Measurements from ENCODE around the gene CIBAR2.
"Not testable (repeated sequence)": the region's sequence is repeated elsewhere in the genome, so short reads cannot be mapped to it uniquely, and the experiment has no call there.

The CIBAR2 gene

DNA sequence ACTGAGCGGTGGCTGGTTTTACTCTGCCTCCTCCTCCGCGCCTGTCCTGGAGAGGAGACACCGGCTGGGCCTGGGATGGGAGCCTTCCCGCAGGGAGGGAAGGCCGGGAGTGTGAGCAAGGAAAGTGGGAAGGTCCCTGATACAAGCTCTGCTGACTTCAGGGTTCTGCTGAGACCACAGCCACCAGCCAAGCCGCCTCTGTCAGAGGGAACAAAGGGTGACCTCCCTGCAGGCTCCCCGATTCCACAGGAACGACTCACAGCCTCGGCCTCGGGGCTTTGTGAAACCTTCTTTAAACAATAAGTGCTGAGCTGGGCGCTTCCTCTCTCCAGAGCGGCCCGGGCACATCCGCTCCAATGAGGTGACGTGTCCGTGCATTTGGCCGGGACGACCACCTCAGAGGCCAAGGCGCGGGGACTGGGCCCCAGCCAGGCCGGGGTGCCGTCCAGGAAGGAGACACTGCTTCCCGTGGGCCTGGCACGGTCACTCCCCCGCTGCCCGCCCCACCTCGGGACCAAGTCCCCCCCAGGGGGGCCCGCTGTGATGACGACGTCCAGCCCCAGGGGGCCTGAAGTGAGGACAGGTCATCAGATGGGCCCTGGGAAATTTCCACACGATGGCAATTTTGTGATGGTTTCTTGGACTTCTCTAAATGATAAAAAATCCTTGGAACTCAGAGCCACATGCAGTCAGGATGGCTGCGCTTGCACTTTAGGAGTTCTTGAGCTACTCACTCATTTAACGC is 11.8 kb upstream of the CIBAR2 start:
- H3K4me3 ChIP-seq (ENCODE audit: low read length) = no peak overlapping the region
- TF ChIP-seq, protein P1, sequence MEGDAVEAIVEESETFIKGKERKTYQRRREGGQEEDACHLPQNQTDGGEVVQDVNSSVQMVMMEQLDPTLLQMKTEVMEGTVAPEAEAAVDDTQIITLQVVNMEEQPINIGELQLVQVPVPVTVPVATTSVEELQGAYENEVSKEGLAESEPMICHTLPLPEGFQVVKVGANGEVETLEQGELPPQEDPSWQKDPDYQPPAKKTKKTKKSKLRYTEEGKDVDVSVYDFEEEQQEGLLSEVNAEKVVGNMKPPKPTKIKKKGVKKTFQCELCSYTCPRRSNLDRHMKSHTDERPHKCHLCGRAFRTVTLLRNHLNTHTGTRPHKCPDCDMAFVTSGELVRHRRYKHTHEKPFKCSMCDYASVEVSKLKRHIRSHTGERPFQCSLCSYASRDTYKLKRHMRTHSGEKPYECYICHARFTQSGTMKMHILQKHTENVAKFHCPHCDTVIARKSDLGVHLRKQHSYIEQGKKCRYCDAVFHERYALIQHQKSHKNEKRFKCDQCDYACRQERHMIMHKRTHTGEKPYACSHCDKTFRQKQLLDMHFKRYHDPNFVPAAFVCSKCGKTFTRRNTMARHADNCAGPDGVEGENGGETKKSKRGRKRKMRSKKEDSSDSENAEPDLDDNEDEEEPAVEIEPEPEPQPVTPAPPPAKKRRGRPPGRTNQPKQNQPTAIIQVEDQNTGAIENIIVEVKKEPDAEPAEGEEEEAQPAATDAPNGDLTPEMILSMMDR (conservative IDR thresholded peaks at IDR 0.05; ENCODE audit: low read depth, low read length) = no peak
- no peak for DNase-seq (ENCODE audit: low read depth)

DNA sequence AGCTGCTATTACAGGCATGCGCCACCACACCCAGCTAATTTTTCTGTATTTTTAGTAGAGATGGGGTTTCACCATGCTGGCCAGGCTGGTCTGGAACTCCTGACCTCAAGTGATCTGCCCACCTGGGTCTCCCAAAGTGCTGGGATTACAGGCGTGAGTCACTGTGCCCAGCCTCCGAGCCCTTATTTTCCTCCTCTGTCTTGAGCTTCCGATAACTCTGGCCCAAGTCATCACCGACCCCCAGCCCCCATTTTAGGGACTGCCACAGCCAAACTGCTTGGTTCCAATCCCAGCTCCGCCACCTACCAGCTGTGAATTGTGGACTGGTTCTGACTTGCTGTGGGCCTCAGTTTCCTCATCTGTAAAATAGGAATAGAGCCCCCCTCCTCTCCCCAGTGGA is 11.2 kb upstream of the CIBAR2 start:
- H3K4me3 ChIP-seq (ENCODE audit: low read length); DNase-seq (ENCODE audit: low read depth): not testable (repeated sequence)

DNA sequence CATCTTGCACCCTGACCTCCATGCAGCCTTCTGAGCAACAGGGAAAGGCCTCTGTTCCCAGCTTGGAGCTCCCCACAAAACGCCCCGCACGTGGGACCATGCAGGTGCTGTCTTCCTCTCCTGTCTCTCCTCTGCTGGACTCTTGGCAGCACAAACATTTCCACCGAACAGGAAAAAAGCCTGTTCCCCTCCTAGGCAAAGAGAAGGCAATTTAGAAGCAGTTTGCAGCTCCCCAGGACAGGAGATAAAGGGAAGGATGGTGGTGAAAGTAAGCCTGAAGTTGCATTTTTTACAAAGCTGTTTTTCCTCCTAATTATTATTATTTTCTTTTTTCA is 7.7 kb upstream of the CIBAR2 start:
- DNase-seq (ENCODE audit: low read depth) = no peak
- TF ChIP-seq, protein P1 (conservative IDR thresholded peaks at IDR 0.05; ENCODE audit: low read depth, low read length) = no peak
- no peak overlapping the region for H3K4me3 ChIP-seq (ENCODE audit: low read length)

DNA sequence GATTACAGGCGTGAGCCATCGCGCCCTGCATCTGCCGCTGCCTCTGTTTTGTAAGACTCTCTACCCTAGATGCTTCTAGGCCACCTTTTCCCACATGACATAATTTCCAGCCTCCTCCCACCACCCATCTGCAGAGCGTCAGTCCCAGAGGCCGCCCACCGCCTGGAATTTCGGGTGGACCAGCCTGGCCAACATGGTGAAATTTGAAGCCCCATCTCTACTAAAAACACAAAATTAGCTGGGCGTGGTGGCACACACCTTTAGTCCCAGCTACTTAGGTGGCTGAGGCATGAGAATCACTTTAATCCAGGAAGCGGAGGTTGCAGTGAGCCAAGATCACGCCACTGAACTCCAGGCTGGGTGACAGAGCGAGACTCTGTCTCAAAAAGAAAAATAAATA is 5.1 kb upstream of the CIBAR2 start:
- no peak overlapping the region for H3K4me3 ChIP-seq (ENCODE audit: low read length)

DNA sequence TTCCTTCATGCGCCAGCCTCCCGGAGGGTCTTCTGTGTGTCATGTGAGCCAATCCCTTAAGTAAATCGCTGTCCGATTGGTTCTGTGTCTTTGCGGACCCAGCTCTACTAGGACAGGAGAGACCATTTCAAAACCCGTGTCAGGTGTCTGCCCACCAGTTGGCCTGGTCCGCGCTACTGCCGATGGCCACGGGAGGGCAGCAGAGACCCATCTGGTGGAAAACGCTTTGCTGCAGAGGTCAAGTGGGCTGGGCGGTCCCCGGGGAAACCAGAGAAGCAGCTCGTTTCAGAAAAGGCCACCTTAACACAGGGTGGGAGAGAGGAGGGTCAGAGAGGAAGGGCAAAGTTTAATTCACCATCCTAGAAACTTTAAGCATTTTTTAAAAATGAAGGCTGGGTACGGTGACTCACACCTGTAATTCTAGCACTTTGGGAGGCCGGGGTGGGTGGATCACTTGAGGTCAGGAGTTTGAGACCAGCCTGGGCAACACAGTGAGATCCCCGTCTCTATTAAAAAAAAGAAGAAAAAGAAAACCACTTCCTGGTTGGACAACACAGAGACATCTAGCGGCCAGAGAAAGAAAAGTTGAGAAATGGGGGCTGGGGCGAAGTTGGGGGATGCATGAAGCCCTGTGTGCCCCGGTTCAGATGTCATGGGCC is 2.8 kb upstream of the CIBAR2 start:
- no peak overlapping the region for H3K4me3 ChIP-seq (ENCODE audit: low read length)
- DNase-seq (ENCODE audit: low read depth) = peak; percentile 34
- TF ChIP-seq, protein P1 (conservative IDR thresholded peaks at IDR 0.05; ENCODE audit: low read depth, low read length) = peak; percentile 99

More for the DNA sequence above, 5.1 kb upstream of the CIBAR2 start:
- TF ChIP-seq, protein P1 (conservative IDR thresholded peaks at IDR 0.05; ENCODE audit: low read depth, low read length) = no peak
- DNase-seq (ENCODE audit: low read depth) = no peak

DNA sequence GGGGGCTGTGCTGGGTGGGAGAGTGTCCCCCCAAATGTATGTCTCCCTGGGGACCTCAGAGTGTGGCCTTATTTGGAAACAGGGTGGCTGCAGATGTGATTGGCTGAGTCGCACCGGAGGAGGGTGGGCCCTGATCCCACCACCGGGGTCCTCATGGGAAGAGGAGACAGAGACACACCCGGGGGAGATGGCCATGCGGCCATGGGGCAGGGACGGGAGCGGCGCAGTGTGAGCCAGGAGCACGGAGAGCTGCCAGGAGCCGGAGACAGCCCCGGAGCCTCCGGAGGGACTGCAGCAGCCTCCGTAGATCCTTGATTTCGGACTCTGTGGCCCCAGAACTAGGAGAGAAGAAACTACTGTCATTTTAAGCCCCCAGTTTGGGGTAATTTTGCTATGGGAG is 1.6 kb upstream of the CIBAR2 start:
- H3K4me3 ChIP-seq (ENCODE audit: low read length) = no peak overlapping the region
- TF ChIP-seq, protein P1 (conservative IDR thresholded peaks at IDR 0.05; ENCODE audit: low read depth, low read length) = no peak
- DNase-seq (ENCODE audit: low read depth) = no peak

DNA sequence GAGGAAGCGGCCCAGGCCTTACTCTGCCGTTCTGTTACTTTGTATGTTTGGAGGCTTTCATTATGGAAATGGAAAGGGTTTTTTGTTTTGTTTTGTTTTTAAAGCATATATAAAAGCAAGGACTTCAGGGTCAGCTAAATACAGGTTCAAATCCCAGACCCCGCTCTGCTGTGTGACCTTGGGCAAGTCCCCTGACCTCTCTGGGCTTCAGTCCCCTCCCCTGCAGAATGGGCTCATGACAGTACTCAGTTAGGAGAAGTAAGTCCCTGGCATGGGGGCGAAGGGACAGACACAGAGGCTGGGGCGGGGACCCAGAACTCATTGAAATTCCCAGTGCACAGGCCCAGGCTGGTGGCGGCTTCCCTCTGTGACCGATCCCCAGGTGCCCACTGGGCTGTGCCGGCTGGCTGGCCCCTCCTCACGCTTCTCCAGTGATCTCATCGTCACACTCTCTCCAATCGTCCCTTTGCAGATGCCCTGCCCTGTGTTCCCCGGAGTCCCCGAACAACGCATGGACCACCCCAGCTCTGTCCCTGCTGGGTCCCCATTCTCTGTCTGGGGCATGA is 979 bp upstream of the CIBAR2 start:
- no peak overlapping the region for H3K4me3 ChIP-seq (ENCODE audit: low read length)
- no peak for DNase-seq (ENCODE audit: low read depth)
- TF ChIP-seq, protein P1 (conservative IDR thresholded peaks at IDR 0.05; ENCODE audit: low read depth, low read length) = no peak
